Superior temporal gyrus (tissue), 1 donor: ENCODE measurements around the gene THSD7B.
"Not testable (repeated sequence)": the region's sequence is repeated elsewhere in the genome, so short reads cannot be mapped to it uniquely, and the experiment has no call there.

Experiments used
- DNase-seq: peaks from one replicate; pipeline ENCODE4 v3.0.0-alpha.2; 2016; ENCODE audit errors: extremely low spot score

Gene THSD7B

GRCh38 chr2:136765256-136766072, at the start of gene THSD7B:
TSS of gene THSD7B (plus strand) at chr2:136765545. CDS start at chr2:136882179, 116,634 bp downstream.
- no peak for DNase-seq

GRCh38 chr2:136718273-136718672, 47.1 kb upstream of the THSD7B start:
- no peak for DNase-seq

GRCh38 chr2:136727973-136728699, 37.2 kb upstream of the THSD7B start:
- no peak for DNase-seq

- no peak for DNase-seq
Measured at GRCh38 chr2:136736236-136736635, 29.1 kb upstream of the THSD7B start.

GRCh38 chr2:136738044-136738443, 27.3 kb upstream of the THSD7B start:
- DNase-seq, result no peak

GRCh38 chr2:136741471-136741870, 23.9 kb upstream of the THSD7B start:
- DNase-seq, result no peak

- DNase-seq, result no peak
Measured at GRCh38 chr2:136750065-136750464, 15.3 kb upstream of the THSD7B start.

GRCh38 chr2:136751406-136751805, 13.9 kb upstream of the THSD7B start:
- no peak for DNase-seq

- not testable (repeated sequence) for DNase-seq
Measured at GRCh38 chr2:136758504-136758903, 6.8 kb upstream of the THSD7B start.

- no peak for DNase-seq
Measured at GRCh38 chr2:136764452-136765255, 691 bp upstream of the THSD7B start.

GRCh38 chr2:136766073-136766404, 694 bp downstream of the THSD7B start:
- no peak for DNase-seq

- no peak for DNase-seq
Measured at GRCh38 chr2:136767030-136767429, 1.7 kb downstream of the THSD7B start.

GRCh38 chr2:136769871-136770270, 4.5 kb downstream of the THSD7B start:
- no peak for DNase-seq

- DNase-seq, result no peak
Measured at GRCh38 chr2:136770384-136770783, 5.0 kb downstream of the THSD7B start.

- DNase-seq, result no peak
Measured at GRCh38 chr2:136777391-136777790, 12.0 kb downstream of the THSD7B start.

- no peak for DNase-seq
Measured at GRCh38 chr2:136783856-136784255, 18.5 kb downstream of the THSD7B start.

- DNase-seq, result no peak
Measured at GRCh38 chr2:136785215-136785614, 19.9 kb downstream of the THSD7B start.

GRCh38 chr2:136787970-136788369, 22.6 kb downstream of the THSD7B start:
- DNase-seq, result no peak

- DNase-seq, result no peak
Measured at GRCh38 chr2:136796339-136796738, 31.0 kb downstream of the THSD7B start.

- DNase-seq, result no peak
Measured at GRCh38 chr2:136798766-136799165, 33.4 kb downstream of the THSD7B start.

- DNase-seq, result no peak
Measured at GRCh38 chr2:136801661-136802060, 36.3 kb downstream of the THSD7B start.

- no peak for DNase-seq
Measured at GRCh38 chr2:136809998-136810397, 44.7 kb downstream of the THSD7B start.
